Adrenal gland (tissue), 12 donors: ENCODE data around the gene LSAMP. TPM values are rescaled to one million over a fixed set of nuclear protein-coding genes. Genes with fewer than 3 reads are reported as not detected.

Experiments used
- DNase-seq, 7 donors: peaks; one replicate each; pipeline ENCODE4 v3.0.0-alpha.2; 2019 to 2020
- H3K27ac ChIP-seq, 5 donors: fragments of 200-600 bp; sonication (generic) in 4 of 5; 1 replicate in 3 of 5; 2 replicates in 2 of 5; pipeline versions ENCODE4 v1.5.1 to v1.8.0; 2016 to 2020; ENCODE audit warnings: mild to moderate bottlenecking in 1 of 5
- H3K27me3 ChIP-seq: fragments of 200-600 bp; 2 replicates; pipeline ENCODE4 v1.8.0; 2021
- H3K36me3 ChIP-seq, 2 donors: fragments of 200-600 bp; replicated peaks in 1 of 2; 1 replicate in 1 of 2; 2 replicates in 1 of 2; pipeline versions ENCODE4 v1.5.1 to v1.8.0; 2018 to 2022
- H3K4me1 ChIP-seq, 2 donors: fragments of 200-600 bp; replicated peaks in 1 of 2; 1 replicate in 1 of 2; 2 replicates in 1 of 2; pipeline versions ENCODE4 v1.5.1 to v1.8.0; 2018 to 2021
- H3K4me3 ChIP-seq, 4 donors: fragments of 200-600 bp; sonication (generic) in 3 of 4; one replicate each; pipeline ENCODE4 v1.5.1; 2016 to 2018
- H3K9me3 ChIP-seq, 3 donors: fragments of 200-600 bp; sonication (generic) in 1 of 3; replicated peaks in 1 of 3; 1 replicate in 2 of 3; 2 replicates in 1 of 3; pipeline versions ENCODE4 v1.5.1 to v1.8.0; 2016 to 2021
- CTCF ChIP-seq, 6 experiments: fragments of 450-650 bp in 4 of 6; fragments of 200-600 bp in 2 of 6; sonication (generic) in 1 of 6; IDR thresholded peaks; 1 replicate in 5 of 6; 2 replicates in 1 of 6; pipeline versions ENCODE4 v1.5.1 to v1.8.0; 2016 to 2021; ENCODE audit warnings: antibody characterized with exemption in 6 of 6, mild to moderate bottlenecking in 2 of 6, moderate library complexity in 1 of 6
- POLR2A ChIP-seq, 2 donors: fragments of 450-650 bp; IDR thresholded peaks; one replicate each; pipeline ENCODE4 v1.6.1; 2017; ENCODE audit warnings: antibody characterized with exemption in 2 of 2, mild to moderate bottlenecking in 2 of 2, moderate library complexity in 1 of 2
- WGBS, 4 donors: extraction: QIAGEN DNeasy Blood & Tissue Kit in 2 of 4; methylation state at CpG; one replicate each; pipeline versions ENCODE4 v1.1.5 to v1.1.7; 2013 to 2017; 5-methylcytosine and 5-hydroxymethylcytosine counted together
- intact Hi-C, 2 donors: fragments of 100-400 bp; cut with DNase I; formaldehyde crosslinking; loops; one replicate each; pipeline versions ENCODE4 v1.14.1 to v1.15.0; 2022 to 2023
- polyA plus RNA-seq, 3 donors: library from polyadenylated mRNA; stranded (reverse); fragments of 200-250 nt in 2 of 3; fragments of 350-450 nt in 1 of 3; fragmentation: Illumina TruSeq in 1 of 3; extraction: RNeasy Lipid Tissue Mini Kit (QIAGEN cat#74804) in 1 of 3; gene quantifications; one replicate each; pipeline ENCODE4 v1.2.3, GENCODE V29; 2013 to 2014
- total RNA-seq, 9 donors: library from RNA; depleted of rRNA in 4 of 9; stranded (reverse); fragments of >200 nt in 4 of 9; fragments of 120-200 nt in 1 of 9; fragmentation: NEBNext Ultra II Directional in 1 of 9; extraction: Animal tissue kit (Norgen Biotek cat#: 25700) in 1 of 9; gene quantifications; one replicate each; pipeline versions ENCODE4 v1.1.0 to v1.2.4, GENCODE V29; 2013 to 2023
- donor health status: healthy with polysubstance abuse.
- donor health status: Bipolar disorder and iron deficiency.
- donor health status: DM: yes; HTN: yes; CAD: no.
- donor health status: DM: no; HTN: no; CAD: no.
- donor health status: DM: no; HTN: no; CAD: no.
- donor health status: DM: yes; HTN: yes; CAD: no.

The LSAMP gene
- total and polyA plus RNA-seq, 12 donors: 5.8 to 53.5 (median 24.3) TPM

- H3K4me1 ChIP-seq: no peaks in the 10 kb centered on the region
- no peak for DNase-seq
- no peaks in the 10 kb centered on the region for H3K36me3 ChIP-seq
- no peaks in the 10 kb centered on the region for H3K9me3 ChIP-seq
- TF ChIP-seq CTCF (IDR thresholded peaks at IDR 0.05) (no peak), POLR2A (IDR thresholded peaks at IDR 0.05) (no peak)
- WGBS, 4 donors: 28 to 47% (median 43%) methylated on average over 4 of the region's 4 CpGs
- H3K27ac ChIP-seq: no peak overlapping the region
- no peaks in the 10 kb centered on the region for H3K27me3 ChIP-seq
- H3K4me3 ChIP-seq: no peak overlapping the region
- intact Hi-C loops: no loop called here
These were observed 2.1 kb downstream of the LSAMP start for GRCh38 chr3:116443191-116443661.

GRCh38 chr3:116442331-116443021 lies 2.8 kb downstream of the LSAMP start:
- intact Hi-C loops: no loop called here
- Histone ChIP-seq H3K27ac (no peak overlapping the region), H3K9me3 (no peaks in the 10 kb centered on the region), H3K4me1 (no peaks in the 10 kb centered on the region), H3K27me3 (no peaks in the 10 kb centered on the region), H3K36me3 (no peaks in the 10 kb centered on the region), H3K4me3 (no peak overlapping the region)
- TF ChIP-seq CTCF (IDR thresholded peaks at IDR 0.05) (no peak), POLR2A (IDR thresholded peaks at IDR 0.05) (no peak)
- DNase-seq: no peak
- 71 to 79% (median 74%) methylated on average over 5 of the region's 5 CpGs for WGBS, 4 donors

- Histone ChIP-seq H3K36me3 (no peaks in the 10 kb centered on the region), H3K4me1 (no peaks in the 10 kb centered on the region), H3K27me3 (no peaks in the 10 kb centered on the region), H3K9me3 (no peaks in the 10 kb centered on the region), H3K27ac (no peak overlapping the region), H3K4me3 (no peak overlapping the region)
- no peak for DNase-seq
- intact Hi-C loops: no loop called here
- 86 to 95% (median 93%) methylated on average over 4 of the region's 4 CpGs for WGBS, 4 donors
- TF ChIP-seq CTCF (IDR thresholded peaks at IDR 0.05): no peak
- TF ChIP-seq POLR2A (IDR thresholded peaks at IDR 0.05): no peak
These were observed 3.6 kb downstream of the LSAMP start for GRCh38 chr3:116441652-116442051.

GRCh38 chr3:116440196-116440595 lies 5.1 kb downstream of the LSAMP start:
- WGBS, 4 donors: 71 to 77% (median 74%) methylated on average over 2 of the region's 2 CpGs
- Histone ChIP-seq H3K4me1 (no peaks in the 10 kb centered on the region), H3K27me3 (no peaks in the 10 kb centered on the region), H3K4me3 (no peak overlapping the region), H3K9me3 (no peaks in the 10 kb centered on the region), H3K36me3 (no peaks in the 10 kb centered on the region), H3K27ac (no peak overlapping the region)
- no peak for DNase-seq
- TF ChIP-seq POLR2A (IDR thresholded peaks at IDR 0.05) (no peak), CTCF (IDR thresholded peaks at IDR 0.05) (no peak)
- intact Hi-C loops: no loop called here
